HCT116 (cell line): ENCODE measurements around the gene SH3PXD2A. TPM values are rescaled to one million over a fixed set of nuclear protein-coding genes. Genes with fewer than 3 reads are reported as not detected.

Experiments used
- ATAC-seq: fragments of 200-7000 bp; cut with Tn5 transposase; 2 replicates; pipeline ENCODE4 v1.9.1; 2020; ENCODE audit warnings: mild to moderate bottlenecking, moderate library complexity
- BruUV-seq: library from RNA; stranded (reverse); fragments of 400-500 nt; replicated peaks from 2 replicates; lab custom pipeline; 2021; lab: Mats Ljungman, UMichigan
- CTCF ChIA-PET: fragments of 300-600 bp; sonication (Branson Sonifier 250); formaldehyde crosslinking; loops from one replicate; lab custom pipeline; 2021; ENCODE audit warnings: antibody characterized with exemption; lab: Charles Lee
- POLR2A ChIA-PET: fragments of 300-600, 350-600 bp; sonication (Branson Sonifier 250); formaldehyde crosslinking; loops from one replicate; lab custom pipeline; 2021; ENCODE audit warnings: antibody characterized with exemption; lab: Charles Lee
- RAD21 ChIA-PET, 2 experiments: fragments of 300-600 bp; sonication (Branson Sonifier 250); formaldehyde crosslinking; loops; one replicate each; lab custom pipeline; 2023; ENCODE audit warnings: low total read pairs in 2 of 2; ENCODE audit not compliant: uncharacterized antibody in 2 of 2, unreplicated experiment in 2 of 2, low non-redundant PET in 1 of 2; lab: Charles Lee
- DNase-seq: peaks from one replicate; pipeline ENCODE4 v3.0.0-alpha.2; 2010; ENCODE audit warnings: low read depth, low spot score
- H2AFZ ChIP-seq: fragments of 200-600 bp; shearing (Covaris generic), sonication (generic); 2 replicates; pipeline ENCODE4 v1.6.1; 2017; ENCODE audit warnings: low read depth, mixed run types, mixed read lengths, antibody characterized with exemption, low read length; ENCODE audit not compliant: poor library complexity, severe bottlenecking
- H3K27ac ChIP-seq: 2 replicates; pipeline ENCODE4 v1.5.1; 2012; ENCODE audit warnings: low read depth, low read length
- H3K27me3 ChIP-seq: fragments of 200-600 bp; sonication (generic); 2 replicates; pipeline ENCODE4 v1.6.1; 2016; ENCODE audit warnings: mixed run types, low read length, mixed read lengths; ENCODE audit not compliant: insufficient read depth
- H3K36me3 ChIP-seq, 2 experiments: fragments of 200-500 bp in 1 of 2; fragments of 200-600 bp in 1 of 2; sonication (Bioruptor generic) in 1 of 2; sonication (generic) in 1 of 2; 2 replicates each; pipeline versions ENCODE4 v1.5.1 to v1.6.1; 2014 to 2016; ENCODE audit warnings: low read length in 2 of 2, inconsistent platforms in 1 of 2, mixed read lengths in 1 of 2, mixed run types in 1 of 2; ENCODE audit not compliant: insufficient read depth in 2 of 2, control insufficient read depth in 1 of 2
- H3K4me1 ChIP-seq, 2 experiments: fragments of 200-600 bp in 1 of 2; sonication (generic) in 1 of 2; 2 replicates each; pipeline versions ENCODE4 v1.5.1 to v1.6.1; 2012 to 2017; ENCODE audit warnings: low read length in 2 of 2, inconsistent platforms in 1 of 2, mild to moderate bottlenecking in 1 of 2, mixed read lengths in 1 of 2, mixed run types in 1 of 2, moderate library complexity in 1 of 2; ENCODE audit not compliant: insufficient read depth in 2 of 2, control insufficient read depth in 1 of 2
- H3K4me2 ChIP-seq: fragments of 200-600 bp; sonication (generic); 2 replicates; pipeline ENCODE4 v1.6.1; 2017; ENCODE audit warnings: mixed run types, low read length, mixed read lengths
- H3K4me3 ChIP-seq, 2 experiments: fragments of 200-600 bp in 1 of 2; sonication (generic) in 1 of 2; replicated peaks in 1 of 2; 2 replicates each; pipeline ENCODE4 v1.5.1; 2011 to 2016; ENCODE audit warnings: low read length in 2 of 2, control low read depth in 1 of 2, low read depth in 1 of 2, mild to moderate bottlenecking in 1 of 2, mixed read lengths in 1 of 2, mixed run types in 1 of 2
- H3K79me2 ChIP-seq: fragments of 200-600 bp; sonication (generic); 2 replicates; pipeline ENCODE4 v1.6.1; 2017; ENCODE audit warnings: mild to moderate bottlenecking, mixed run types, low read length, moderate library complexity, mixed read lengths; ENCODE audit not compliant: insufficient read depth
- H3K9ac ChIP-seq: fragments of 200-600 bp; sonication (generic); 2 replicates; pipeline ENCODE4 v1.6.1; 2016; ENCODE audit warnings: low read length, mixed read lengths
- H3K9me2 ChIP-seq: fragments of 200-600 bp; sonication (generic), shearing (Covaris generic); 2 replicates; pipeline ENCODE4 v1.6.1; 2017; ENCODE audit warnings: mixed run types, mild to moderate bottlenecking, moderate library complexity; ENCODE audit not compliant: insufficient read depth
- H3K9me3 ChIP-seq, 2 experiments: fragments of 200-500 bp in 1 of 2; fragments of 200-600 bp in 1 of 2; sonication (Bioruptor generic) in 1 of 2; sonication (generic) in 1 of 2; 2 replicates each; pipeline ENCODE4 v1.6.1; 2014 to 2017; ENCODE audit warnings: low read length in 2 of 2, mixed read lengths in 2 of 2, inconsistent platforms in 1 of 2, low read depth in 1 of 2, mild to moderate bottlenecking in 1 of 2, mixed run types in 1 of 2, moderate library complexity in 1 of 2; ENCODE audit not compliant: control insufficient read depth in 1 of 2, insufficient read depth in 1 of 2
- H4K20me1 ChIP-seq: fragments of 200-600 bp; sonication (generic), shearing (Covaris generic); 2 replicates; pipeline ENCODE4 v1.6.1; 2017; ENCODE audit warnings: mixed run types, mild to moderate bottlenecking, moderate library complexity; ENCODE audit not compliant: insufficient read depth
- CBX3 ChIP-seq: IDR thresholded peaks from 2 replicates; pipeline ENCODE4 v1.6.1; 2012; ENCODE audit warnings: low read depth
- EGR1 ChIP-seq: IDR thresholded peaks from 2 replicates; pipeline ENCODE4 v1.6.1; 2012; ENCODE audit warnings: low read depth
- ELF1 ChIP-seq: IDR thresholded peaks from 2 replicates; pipeline ENCODE4 v1.6.1; 2012; ENCODE audit warnings: low read depth, borderline replicate concordance
- EZH2 ChIP-seq: fragments of 200-600 bp; sonication (generic); IDR thresholded peaks from 2 replicates; pipeline ENCODE4 v1.6.1; 2017; ENCODE audit warnings: antibody characterized with exemption, mixed run types
- EZH2phosphoT487 ChIP-seq: fragments of 200-600 bp; IDR thresholded peaks from 2 replicates; pipeline ENCODE4 v1.6.1; 2018; ENCODE audit warnings: antibody characterized with exemption, borderline replicate concordance
- JUND ChIP-seq: IDR thresholded peaks from 2 replicates; pipeline ENCODE4 v1.6.1; 2012
- POLR2AphosphoS5 ChIP-seq: IDR thresholded peaks from 2 replicates; pipeline ENCODE4 v1.6.1; 2011; ENCODE audit warnings: mild to moderate bottlenecking, low read depth, low read length, moderate library complexity
- RAD21 ChIP-seq: IDR thresholded peaks from 2 replicates; pipeline ENCODE4 v1.6.1; 2012; ENCODE audit warnings: low read depth, mild to moderate bottlenecking
- SP1 ChIP-seq: IDR thresholded peaks from 2 replicates; pipeline ENCODE4 v1.6.1; 2012; ENCODE audit warnings: low read depth
- YY1 ChIP-seq: IDR thresholded peaks from 2 replicates; pipeline ENCODE4 v1.6.1; 2011; ENCODE audit warnings: low read length, low read depth, moderate library complexity, mild to moderate bottlenecking; ENCODE audit not compliant: insufficient replicate concordance; ENCODE audit errors: extremely low read depth
- intact Hi-C: fragments of 100-400 bp; cut with micrococcal nuclease; formaldehyde crosslinking; loops from 2 replicates; pipeline ENCODE4 v1.10.0; 2022
- total RNA-seq: library from RNA; stranded (reverse); gene quantifications from one replicate; pipeline ENCODE4 v1.2.1, GENCODE V29; 2021; ENCODE audit not compliant: unreplicated experiment
- TF ChIP-seq, protein P1 (sequence below), 3 experiments: fragments of 200-600 bp in 1 of 3; sonication (generic) in 1 of 3; IDR thresholded peaks in 2 of 3; conservative IDR thresholded peaks in 1 of 3; 2 replicates each; pipeline ENCODE4 v1.5.1; 2012 to 2017; ENCODE audit warnings: low read depth in 2 of 3, low read length in 2 of 3, antibody characterized with exemption in 1 of 3, borderline replicate concordance in 1 of 3, control low read depth in 1 of 3, mild to moderate bottlenecking in 1 of 3, mixed read lengths in 1 of 3, mixed run types in 1 of 3, moderate library complexity in 1 of 3; ENCODE audit not compliant: insufficient read depth in 1 of 3
- TF ChIP-seq, protein P2 (sequence below): IDR thresholded peaks from 2 replicates; pipeline ENCODE4 v1.6.1; 2012
- TF ChIP-seq, protein P3 (sequence below): IDR thresholded peaks from 2 replicates; pipeline ENCODE4 v1.6.1; 2012

SH3PXD2A gene
- total RNA-seq, 1 experiment from 2014 or later = 8.7 TPM

DNA sequence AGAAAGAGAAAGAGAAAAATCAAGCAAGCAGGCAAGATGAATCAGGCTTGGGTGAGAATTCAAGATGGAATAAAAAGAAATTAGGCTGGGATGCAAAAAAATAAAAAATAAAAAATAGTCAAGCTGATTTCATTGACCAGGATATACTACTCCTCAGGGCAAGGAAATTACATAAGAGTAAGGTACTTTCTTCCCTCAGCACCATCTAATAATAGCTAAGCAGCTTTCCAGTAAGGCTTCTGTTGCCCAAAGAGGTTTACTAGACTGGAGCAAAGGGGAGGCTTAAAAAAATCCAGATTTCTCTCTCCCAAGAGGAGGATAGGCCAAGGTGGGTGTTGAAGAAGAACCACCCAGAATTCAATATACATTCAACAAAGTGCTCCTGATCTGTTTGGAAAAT, 268.3 kb downstream of the SH3PXD2A start:
- ATAC-seq (no peak), DNase-seq (no peak)
- no peak overlapping the region for H3K4me3 ChIP-seq
- no TSS peak for BruUV-seq
- H3K27me3 ChIP-seq = no peaks in the 10 kb centered on the region
- no peak overlapping the region for H3K9ac ChIP-seq
- intact Hi-C loops = no loop called here
- no peak overlapping the region for H3K4me2 ChIP-seq
- H3K9me2 ChIP-seq = no peaks in the 10 kb centered on the region
- no peaks in the 10 kb centered on the region for H3K9me3 ChIP-seq
- H3K27ac ChIP-seq = no peak overlapping the region
- H2AFZ ChIP-seq = no peak overlapping the region
- no peaks in the 10 kb centered on the region for H3K79me2 ChIP-seq
- POLR2A ChIA-PET = no interaction called here
- no peaks in the 10 kb centered on the region for H3K4me1 ChIP-seq
- no peak for TF ChIP-seq EZH2
- no peak for TF ChIP-seq YY1
- TF ChIP-seq EZH2phosphoT487 = no peak
- TF ChIP-seq, protein P1, sequence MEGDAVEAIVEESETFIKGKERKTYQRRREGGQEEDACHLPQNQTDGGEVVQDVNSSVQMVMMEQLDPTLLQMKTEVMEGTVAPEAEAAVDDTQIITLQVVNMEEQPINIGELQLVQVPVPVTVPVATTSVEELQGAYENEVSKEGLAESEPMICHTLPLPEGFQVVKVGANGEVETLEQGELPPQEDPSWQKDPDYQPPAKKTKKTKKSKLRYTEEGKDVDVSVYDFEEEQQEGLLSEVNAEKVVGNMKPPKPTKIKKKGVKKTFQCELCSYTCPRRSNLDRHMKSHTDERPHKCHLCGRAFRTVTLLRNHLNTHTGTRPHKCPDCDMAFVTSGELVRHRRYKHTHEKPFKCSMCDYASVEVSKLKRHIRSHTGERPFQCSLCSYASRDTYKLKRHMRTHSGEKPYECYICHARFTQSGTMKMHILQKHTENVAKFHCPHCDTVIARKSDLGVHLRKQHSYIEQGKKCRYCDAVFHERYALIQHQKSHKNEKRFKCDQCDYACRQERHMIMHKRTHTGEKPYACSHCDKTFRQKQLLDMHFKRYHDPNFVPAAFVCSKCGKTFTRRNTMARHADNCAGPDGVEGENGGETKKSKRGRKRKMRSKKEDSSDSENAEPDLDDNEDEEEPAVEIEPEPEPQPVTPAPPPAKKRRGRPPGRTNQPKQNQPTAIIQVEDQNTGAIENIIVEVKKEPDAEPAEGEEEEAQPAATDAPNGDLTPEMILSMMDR (IDR thresholded peaks at IDR 0.05 in 2 of 3, conservative IDR thresholded peaks at IDR 0.05 in 1 of 3; ENCODE audit: borderline replicate concordance in 1 of 3, insufficient read depth in 1 of 3, low read depth in 2 of 3, low read length in 2 of 3) = no peak
- TF ChIP-seq, protein P2, sequence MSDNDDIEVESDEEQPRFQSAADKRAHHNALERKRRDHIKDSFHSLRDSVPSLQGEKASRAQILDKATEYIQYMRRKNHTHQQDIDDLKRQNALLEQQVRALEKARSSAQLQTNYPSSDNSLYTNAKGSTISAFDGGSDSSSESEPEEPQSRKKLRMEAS = no peak
- no peak for TF ChIP-seq CBX3
- TF ChIP-seq JUND = no peak
- no peak for TF ChIP-seq ELF1
- TF ChIP-seq SP1 = no peak
- no peak for TF ChIP-seq EGR1
- TF ChIP-seq, protein P3, sequence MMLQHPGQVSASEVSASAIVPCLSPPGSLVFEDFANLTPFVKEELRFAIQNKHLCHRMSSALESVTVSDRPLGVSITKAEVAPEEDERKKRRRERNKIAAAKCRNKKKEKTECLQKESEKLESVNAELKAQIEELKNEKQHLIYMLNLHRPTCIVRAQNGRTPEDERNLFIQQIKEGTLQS = no peak
- no peak for TF ChIP-seq POLR2AphosphoS5
- no peak for TF ChIP-seq RAD21
- CTCF ChIA-PET = interaction anchor here (2.1 kb wide), 1 partner anchor 99 kb away, joined by 4 read pairs; no protein-coding TSS in a partner anchor
- no peaks in the 10 kb centered on the region for H4K20me1 ChIP-seq
- H3K36me3 ChIP-seq = no peaks in the 10 kb centered on the region
- RAD21 ChIA-PET = no interaction called here
